GM19193 (cell line): Measurements from ENCODE around the gene S100A2.

Experiments
- POLR2A ChIP-seq: IDR thresholded peaks from 4 replicates; pipeline ENCODE4 v1.6.1; 2011; ENCODE audit not compliant: insufficient read depth, insufficient read length; ENCODE audit errors: extremely low read depth

The S100A2 gene

GRCh38 chr1:153534925-153535241 lies 30.8 kb downstream of the S100A2 start:
- TF ChIP-seq POLR2A = no peak

- TF ChIP-seq POLR2A = no peak
These were observed 31.3 kb downstream of the S100A2 start for GRCh38 chr1:153534226-153534924.

DNA sequence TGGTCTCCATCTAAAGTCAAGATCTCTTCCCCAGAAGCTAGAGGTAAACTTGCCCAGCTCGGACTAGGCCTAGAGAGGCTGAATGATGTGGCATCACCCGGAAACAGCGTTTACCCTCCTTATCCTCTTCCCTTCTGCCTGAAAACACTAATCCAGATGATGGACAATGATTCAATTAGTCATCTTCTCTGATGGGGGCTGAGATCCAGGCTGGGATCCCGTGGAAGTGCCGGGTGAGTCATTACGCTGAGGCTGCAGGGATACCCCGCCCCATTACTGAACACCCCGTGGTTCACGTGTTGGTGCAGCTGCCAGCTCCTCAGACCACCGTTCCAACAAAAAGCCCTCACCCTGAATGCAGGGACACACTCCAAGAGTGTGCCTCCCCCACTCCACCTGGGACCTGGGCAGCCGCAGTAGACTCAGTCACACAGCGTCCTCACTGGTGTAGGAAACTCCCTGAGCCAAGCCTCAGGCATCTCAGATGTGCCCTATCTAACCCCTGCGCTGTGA lies 31.9 kb downstream of the S100A2 start:
- TF ChIP-seq POLR2A = no peak

DNA sequence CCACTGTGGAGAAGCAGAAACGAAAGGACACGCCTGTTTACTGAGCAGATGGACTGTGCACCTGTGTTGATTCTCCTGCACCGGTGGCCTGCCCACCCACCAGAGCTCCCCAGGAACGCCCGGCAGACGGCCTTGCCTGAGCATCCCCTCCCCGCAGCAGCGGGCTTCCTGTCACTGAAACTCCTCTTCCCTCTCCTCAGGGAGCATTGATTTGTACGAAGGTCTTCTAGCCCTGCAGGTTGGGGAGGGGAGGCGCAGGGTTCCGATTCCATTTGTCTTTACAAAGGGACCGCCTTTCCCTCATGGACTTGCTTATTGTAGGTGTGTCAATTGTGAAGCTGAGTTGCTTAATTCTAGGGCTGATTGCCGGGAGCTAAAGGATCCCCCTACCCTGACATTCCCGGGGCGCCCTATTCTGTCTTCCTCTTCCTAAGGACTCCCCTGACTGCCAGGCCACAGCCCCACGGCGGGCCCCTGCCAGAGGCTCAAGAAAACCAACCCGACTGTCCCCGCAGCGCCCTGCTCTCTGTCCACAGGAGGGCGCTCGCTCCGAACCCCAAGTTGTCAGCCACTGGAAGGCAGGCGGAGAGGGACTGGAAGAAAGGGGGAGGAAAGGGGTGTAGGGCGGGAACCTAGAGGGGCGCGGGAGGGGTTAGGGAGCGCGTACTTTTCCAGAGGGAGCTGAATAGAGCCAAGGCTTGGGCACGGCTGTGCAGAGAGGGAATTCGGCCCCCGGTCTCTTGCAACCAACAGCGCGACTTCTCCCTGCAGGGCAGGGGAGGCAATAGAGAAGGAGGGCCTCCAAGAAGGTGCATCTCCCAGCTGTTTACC lies 32.7 kb downstream of the S100A2 start:
- no peak for TF ChIP-seq POLR2A

GRCh38 chr1:153532181-153532580 lies 33.5 kb downstream of the S100A2 start:
- TF ChIP-seq POLR2A = no peak

DNA sequence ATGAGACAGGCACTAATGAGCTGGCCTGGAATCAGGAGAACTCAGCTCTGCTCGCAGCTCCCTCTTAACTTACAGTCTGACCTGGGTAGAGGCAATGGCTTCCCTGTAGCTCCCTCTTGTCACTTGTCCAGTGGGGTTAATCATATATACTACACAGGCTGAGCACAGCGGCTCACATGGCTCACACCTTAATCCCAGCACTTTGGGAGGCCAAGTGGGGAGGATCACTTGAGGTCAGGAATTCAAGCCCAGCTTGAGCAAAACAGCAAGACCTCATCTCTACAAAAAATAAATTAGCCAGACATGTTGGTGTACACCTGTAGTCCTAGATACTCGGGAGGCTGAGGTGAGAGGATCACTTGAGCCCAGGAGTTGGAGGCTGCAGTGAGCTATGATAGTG lies 34.0 kb downstream of the S100A2 start:
- TF ChIP-seq POLR2A = no peak

GRCh38 chr1:153527683-153528040 lies 38.0 kb downstream of the S100A2 start:
- no peak for TF ChIP-seq POLR2A

GRCh38 chr1:153527023-153527682 lies 38.5 kb downstream of the S100A2 start:
- no peak for TF ChIP-seq POLR2A

DNA sequence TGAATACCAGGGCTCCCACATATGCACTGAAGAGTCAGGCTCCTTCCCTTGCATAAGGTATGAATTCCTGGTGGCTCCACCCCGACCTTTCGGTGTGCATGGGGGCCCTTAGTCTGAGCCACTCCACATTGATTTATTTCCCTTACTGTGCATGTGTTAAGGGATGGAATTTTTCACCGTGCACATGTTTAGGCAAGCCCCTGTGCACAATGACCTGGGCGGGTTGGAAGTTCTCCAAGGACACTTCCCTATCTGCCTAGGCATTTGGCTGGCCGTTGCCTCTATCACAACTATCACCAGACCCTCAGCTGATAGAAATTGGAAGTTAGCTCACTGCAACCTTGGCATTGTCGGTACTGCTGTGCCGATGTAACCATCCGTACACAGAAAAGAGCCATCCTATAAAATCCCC lies 39.5 kb downstream of the S100A2 start:
- TF ChIP-seq POLR2A = no peak

GRCh38 chr1:153525088-153525728 lies 40.4 kb downstream of the S100A2 start:
- TF ChIP-seq POLR2A = no peak

GRCh38 chr1:153520818-153521476 lies 44.7 kb downstream of the S100A2 start:
- no peak for TF ChIP-seq POLR2A

DNA sequence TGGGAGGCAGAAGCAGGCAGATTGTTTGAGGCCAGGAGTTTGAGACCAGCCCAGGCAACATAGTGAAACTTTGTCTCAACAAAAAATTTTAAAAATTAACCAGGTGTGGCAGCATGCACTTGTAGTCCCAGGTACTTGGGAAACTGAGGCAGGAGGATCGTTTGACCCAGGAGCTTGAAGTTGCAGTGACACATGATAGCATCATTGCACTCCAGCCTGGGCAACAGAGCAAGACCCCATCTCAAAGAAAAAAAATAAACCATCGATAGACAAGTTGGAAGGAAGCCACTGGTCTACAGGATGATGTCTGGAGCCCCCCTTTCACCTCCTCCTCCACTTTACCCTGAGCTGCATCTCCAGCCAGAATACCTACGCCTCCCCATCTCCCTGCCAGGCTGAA lies 46.4 kb downstream of the S100A2 start:
- no peak for TF ChIP-seq POLR2A

GRCh38 chr1:153515504-153516394 lies 49.9 kb downstream of the S100A2 start:
- no peak for TF ChIP-seq POLR2A

DNA sequence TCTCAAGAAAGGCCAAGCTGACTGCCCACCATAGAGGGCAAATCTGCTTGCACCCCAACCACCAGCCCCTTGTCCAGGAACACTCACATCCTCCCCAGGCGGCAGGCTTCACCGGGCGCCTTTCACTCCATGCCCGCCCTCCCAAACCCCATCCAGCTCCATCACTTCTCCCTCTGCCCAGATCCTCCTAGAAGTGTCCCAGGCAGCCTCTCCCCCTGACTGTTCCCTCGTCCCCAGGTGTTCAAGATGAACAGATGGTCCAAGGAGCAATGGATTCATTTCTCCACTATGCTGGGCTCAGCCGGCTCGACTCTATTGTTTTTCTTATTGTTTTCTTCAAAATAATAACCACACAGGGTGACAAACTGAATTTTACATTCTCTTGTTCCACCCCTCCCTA lies 52.0 kb downstream of the S100A2 start:
- no peak for TF ChIP-seq POLR2A
